GM10248 (cell line): ENCODE results near the gene CALCOCO2.
A peak's percentile ranks its signal among the peaks of the same experiment; 100 is the strongest.
"Not testable (repeated sequence)": the region's sequence is repeated elsewhere in the genome, so short reads cannot be mapped to it uniquely, and the experiment has no call there.

Experiments
- CTCF ChIA-PET: fragments of 300-600 bp; sonication (Branson Sonifier 250); formaldehyde crosslinking; extraction: SDS; loops from one replicate; lab custom pipeline; 2021; ENCODE audit warnings: antibody characterized with exemption; lab: Yijun Ruan, JAX
- POLR2A ChIA-PET: fragments of 350-650 bp; sonication (Branson Sonifier 250); formaldehyde crosslinking; extraction: SDS; loops from one replicate; lab custom pipeline; 2020; ENCODE audit warnings: antibody characterized with exemption; lab: Yijun Ruan, JAX
- DNase-seq: peaks from one replicate; pipeline ENCODE4 v3.0.0; 2012; ENCODE audit errors: extremely low spot score
- TF ChIP-seq, protein P1 (sequence below): IDR thresholded peaks from 2 replicates; pipeline ENCODE4 v1.5.1; 2012; ENCODE audit warnings: mild to moderate bottlenecking, low read depth; ENCODE audit errors: extremely low read depth, missing control alignments, control extremely low read depth

The CALCOCO2 gene

GRCh38 chr17:48871551-48872351, 40.9 kb downstream of the CALCOCO2 start:
- DNase-seq, result no peak
- ChIA-PET POLR2A (no interaction called here), CTCF (interaction anchor here (1.1 to 19.9 kb wide), 2 partner anchors 60 to 194 kb away, joined by 3 to 770 read pairs; partner anchors contain the start of gene TTLL6)

DNA sequence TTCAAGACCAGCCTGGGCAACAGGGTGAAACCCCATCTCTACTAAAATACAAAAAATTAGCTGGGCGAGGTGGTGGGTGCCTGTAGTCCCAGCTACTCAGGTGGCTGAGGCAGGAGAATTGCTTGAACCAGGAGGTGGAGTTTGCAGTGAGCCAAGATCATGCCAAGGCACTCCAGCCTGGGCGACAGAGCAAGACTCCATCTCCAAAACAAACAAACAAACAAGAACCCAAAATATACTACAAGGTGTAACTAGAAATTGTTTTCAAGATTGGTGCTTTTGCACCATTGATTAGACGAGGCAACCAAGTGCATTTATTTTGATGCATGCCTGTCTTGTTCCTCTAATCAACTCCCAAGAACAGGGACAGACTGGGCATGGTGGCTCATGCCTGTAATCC, 41.6 kb downstream of the CALCOCO2 start:
- CTCF ChIA-PET, result interaction anchor here (4.3 to 19.9 kb wide), 2 partner anchors 12 to 61 kb away, joined by 16 to 770 read pairs; partner anchors contain the start of gene TTLL6
- POLR2A ChIA-PET, result not testable (repeated sequence)

More at GRCh38 chr17:48871551-48872351, 40.9 kb downstream of the CALCOCO2 start:
- TF ChIP-seq, protein P1, sequence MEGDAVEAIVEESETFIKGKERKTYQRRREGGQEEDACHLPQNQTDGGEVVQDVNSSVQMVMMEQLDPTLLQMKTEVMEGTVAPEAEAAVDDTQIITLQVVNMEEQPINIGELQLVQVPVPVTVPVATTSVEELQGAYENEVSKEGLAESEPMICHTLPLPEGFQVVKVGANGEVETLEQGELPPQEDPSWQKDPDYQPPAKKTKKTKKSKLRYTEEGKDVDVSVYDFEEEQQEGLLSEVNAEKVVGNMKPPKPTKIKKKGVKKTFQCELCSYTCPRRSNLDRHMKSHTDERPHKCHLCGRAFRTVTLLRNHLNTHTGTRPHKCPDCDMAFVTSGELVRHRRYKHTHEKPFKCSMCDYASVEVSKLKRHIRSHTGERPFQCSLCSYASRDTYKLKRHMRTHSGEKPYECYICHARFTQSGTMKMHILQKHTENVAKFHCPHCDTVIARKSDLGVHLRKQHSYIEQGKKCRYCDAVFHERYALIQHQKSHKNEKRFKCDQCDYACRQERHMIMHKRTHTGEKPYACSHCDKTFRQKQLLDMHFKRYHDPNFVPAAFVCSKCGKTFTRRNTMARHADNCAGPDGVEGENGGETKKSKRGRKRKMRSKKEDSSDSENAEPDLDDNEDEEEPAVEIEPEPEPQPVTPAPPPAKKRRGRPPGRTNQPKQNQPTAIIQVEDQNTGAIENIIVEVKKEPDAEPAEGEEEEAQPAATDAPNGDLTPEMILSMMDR, result no peak

GRCh38 chr17:48873209-48873608, 42.4 kb downstream of the CALCOCO2 start:
- ChIA-PET CTCF (interaction anchor here (0.7 to 19.9 kb wide), 7 partner anchors 11 to 194 kb away, joined by 3 to 770 read pairs (median 4); partner anchors contain the start of gene TTLL6), POLR2A (no interaction called here)
- DNase-seq, result no peak
- TF ChIP-seq, protein P1, result no peak

More for the DNA sequence above, 41.6 kb downstream of the CALCOCO2 start:
- not testable (repeated sequence) for DNase-seq

GRCh38 chr17:48873696-48874443, 43.0 kb downstream of the CALCOCO2 start:
- no peak for DNase-seq
- TF ChIP-seq, protein P1, result no peak
- ChIA-PET CTCF (interaction anchor here (0.7 to 19.9 kb wide), 7 partner anchors 11 to 195 kb away, joined by 3 to 770 read pairs (median 4); partner anchors contain the start of gene TTLL6), POLR2A (no interaction called here)

DNA sequence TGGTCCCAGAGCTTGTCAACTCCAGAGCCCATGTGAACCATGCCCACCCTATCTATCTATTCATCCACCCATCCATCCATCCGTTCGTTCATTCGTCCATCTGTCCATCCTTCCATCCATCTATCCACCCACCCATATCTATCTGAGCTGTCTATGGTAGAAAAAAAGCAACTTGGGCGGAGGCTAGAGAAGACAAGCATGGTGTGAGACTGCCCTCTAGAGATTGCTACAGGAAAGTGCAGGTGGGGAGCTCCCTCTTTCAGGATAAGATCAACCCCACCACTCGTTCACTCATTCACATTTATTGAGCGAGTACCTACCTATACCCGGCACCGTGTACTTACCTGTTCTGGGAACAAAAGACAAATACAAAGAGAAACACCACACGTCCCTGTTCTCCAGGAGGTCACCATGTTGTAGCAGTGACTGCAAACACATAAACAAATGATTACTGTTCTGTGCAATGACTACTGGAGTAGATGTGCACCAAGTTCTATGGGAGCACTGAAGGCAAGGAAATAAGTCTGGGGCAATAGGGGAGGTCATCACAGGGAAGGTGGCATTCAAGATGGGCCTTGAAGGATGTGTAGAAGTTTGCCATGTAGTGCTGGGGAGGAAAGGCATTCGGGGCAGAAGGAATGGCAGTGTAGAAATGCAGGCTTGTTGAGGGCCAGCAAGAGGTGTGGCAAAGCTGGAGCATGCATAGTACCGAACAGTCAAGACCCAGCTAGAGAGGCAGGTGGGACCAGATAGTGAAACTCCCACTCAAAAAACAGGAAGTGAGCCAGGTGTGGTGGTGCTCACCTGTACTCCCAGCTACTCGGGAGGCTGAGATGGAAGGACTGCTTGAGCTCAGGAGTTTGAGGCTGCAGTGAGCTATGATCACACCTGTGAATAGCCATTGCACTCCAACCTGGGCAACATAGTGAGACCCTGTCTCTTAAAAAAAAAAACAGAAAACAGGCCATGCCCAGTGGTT, 48.4 kb downstream of the CALCOCO2 start:
- POLR2A ChIA-PET, result interaction anchor here (1.0 to 1.1 kb wide), 2 partner anchors 13 to 76 kb away, joined by 3 to 4 read pairs; partner anchors contain the start of gene ATP5MC1
- CTCF ChIA-PET, result interaction anchor here (0.5 to 19.9 kb wide), 77 partner anchors 10 to 1118 kb away, joined by 3 to 770 read pairs (median 5); partner anchors contain the start of genes ATP5MC1, CALCOCO2, HOXB13 and HOXB9
- DNase-seq, result peak; percentile 83
- TF ChIP-seq, protein P1, result peak; percentile 90

DNA sequence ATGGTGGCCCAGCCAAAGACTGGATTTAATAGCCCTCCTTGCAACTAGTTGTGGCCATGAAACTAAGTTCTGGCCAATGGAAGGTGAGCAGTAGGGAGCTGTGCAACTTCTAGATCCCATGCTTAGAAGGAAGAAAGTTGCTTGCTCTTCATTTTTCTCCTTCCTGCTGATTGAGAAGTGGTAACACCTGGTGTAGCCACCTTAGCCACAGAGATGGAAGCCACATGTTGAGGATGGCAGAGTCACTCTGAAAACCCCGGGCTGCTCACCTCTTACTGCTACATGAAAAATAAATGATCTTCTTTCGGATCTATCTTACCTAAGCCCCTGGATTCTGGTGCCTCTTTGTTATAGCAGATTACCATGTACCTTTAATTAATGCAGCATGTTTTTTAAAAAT, 51.4 kb downstream of the CALCOCO2 start:
- no peak for DNase-seq
- POLR2A ChIA-PET, result no interaction called here
- CTCF ChIA-PET, result interaction anchor here (1.9 to 19.9 kb wide), 6 partner anchors 11 to 210 kb away, joined by 5 to 770 read pairs (median 76); partner anchors contain the start of genes ATP5MC1, HOXB13, PRAC1 and PRAC2
- TF ChIP-seq, protein P1, result no peak
